OCI-LY3 (cell line): ENCODE data around the gene RNASE4.
"Not testable (repeated sequence)": the region's sequence is repeated elsewhere in the genome, so short reads cannot be mapped to it uniquely, and the experiment has no call there.

Source experiments
- H2AFZ ChIP-seq: fragments of 200-600, 300-600 bp; shearing (Covaris generic); 2 replicates; pipeline ENCODE4 v1.6.0; 2014; ENCODE audit warnings: antibody characterized with exemption, low read depth, low read length
- H3K27ac ChIP-seq: fragments of 200-600, 300-600 bp; sonication (generic); 2 replicates; pipeline ENCODE4 v1.5.1; 2014; ENCODE audit warnings: mild to moderate bottlenecking, low read length, moderate library complexity, mixed read lengths
- H3K27me3 ChIP-seq: fragments of 200-600, 300-600 bp; sonication (generic); 2 replicates; pipeline ENCODE4 v1.6.1; 2014; ENCODE audit warnings: low read depth, low read length, mixed read lengths
- H3K36me3 ChIP-seq: fragments of 200-600, 300-600 bp; sonication (generic); replicated peaks from 2 replicates; pipeline ENCODE3; 2014; ENCODE audit warnings: low read depth, low read length, mixed read lengths
- H3K4me1 ChIP-seq: fragments of 300-600, 200-600 bp; sonication (generic); 2 replicates; pipeline ENCODE4 v1.6.1; 2014; ENCODE audit warnings: low read length, mixed read lengths
- H3K4me2 ChIP-seq: fragments of 200-600, 300-600 bp; sonication (generic); 2 replicates; pipeline ENCODE4 v1.6.1; 2014; ENCODE audit warnings: low read length, mixed read lengths
- H3K4me3 ChIP-seq: fragments of 300-600, 200-600 bp; sonication (generic); 2 replicates; pipeline ENCODE4 v1.5.1; 2014; ENCODE audit warnings: antibody characterized with exemption, mild to moderate bottlenecking, low read length, moderate library complexity
- H3K79me2 ChIP-seq: fragments of 300-600, 200-600 bp; shearing (Covaris generic); 2 replicates; pipeline ENCODE4 v1.6.1; 2014; ENCODE audit warnings: mild to moderate bottlenecking, low read length, mixed read lengths
- H3K9ac ChIP-seq: fragments of 300-600, 200-600 bp; shearing (Covaris generic); 2 replicates; pipeline ENCODE4 v1.6.0; 2014; ENCODE audit warnings: mild to moderate bottlenecking, low read length, moderate library complexity
- H3K9me3 ChIP-seq: fragments of 200-600, 300-600 bp; shearing (Covaris generic); 2 replicates; pipeline ENCODE4 v1.6.1; 2014; ENCODE audit warnings: low read length, mixed read lengths; ENCODE audit not compliant: insufficient read depth
- H4K20me1 ChIP-seq: fragments of 200-600, 300-600 bp; sonication (generic); 2 replicates; pipeline ENCODE4 v1.6.1; 2016; ENCODE audit warnings: low read length, mixed read lengths; ENCODE audit not compliant: insufficient read depth
- EZH2phosphoT487 ChIP-seq: fragments of 200-600 bp; shearing (Covaris generic); IDR thresholded peaks from 2 replicates; pipeline ENCODE4 v1.6.1; 2018; ENCODE audit warnings: antibody characterized with exemption, mixed run types, low read depth
- TF ChIP-seq, protein P1 (sequence below): fragments of 200-600, 300-600 bp; sonication (generic); IDR thresholded peaks from 2 replicates; pipeline ENCODE4 v1.5.1; 2014; ENCODE audit warnings: antibody characterized with exemption, low read length, low read depth

Gene RNASE4

DNA sequence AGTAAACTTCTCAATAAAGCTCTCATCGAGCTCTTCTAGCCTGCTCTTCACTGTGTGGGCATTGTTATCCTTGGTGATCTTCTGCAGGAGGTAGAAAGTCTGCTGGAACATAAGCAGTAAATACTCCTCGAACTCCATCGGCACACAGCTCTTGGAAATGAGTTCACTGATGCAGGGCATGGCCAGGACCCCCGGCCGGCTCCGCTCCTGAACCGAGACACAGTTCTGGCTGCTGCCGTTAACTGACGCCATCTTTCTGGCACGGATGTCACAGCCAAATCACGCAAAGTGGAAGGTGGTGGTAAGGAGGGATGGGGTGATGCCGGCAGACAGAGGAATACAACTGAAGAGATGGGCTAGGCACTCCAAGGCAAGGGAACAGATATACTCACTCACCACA is 37.7 kb downstream of the RNASE4 start:
- no peaks in the 10 kb centered on the region for H3K79me2 ChIP-seq
- peaks cover 58% of the 10 kb centered on the region for H3K4me1 ChIP-seq
- TF ChIP-seq EZH2phosphoT487: no peak
- H3K4me2 ChIP-seq: no peak overlapping the region
- no peak overlapping the region for H3K9ac ChIP-seq
- peaks cover 9% of the 10 kb centered on the region; the same call in 1 of the 2 replicates for H3K27me3 ChIP-seq
- H3K9me3 ChIP-seq: peaks cover 4% of the 10 kb centered on the region; the same call in 1 of the 2 replicates
- H4K20me1 ChIP-seq: no peaks in the 10 kb centered on the region
- no peak overlapping the region for H3K4me3 ChIP-seq
- H2AFZ ChIP-seq: no peak overlapping the region
- H3K27ac ChIP-seq: no peak overlapping the region
- H3K36me3 ChIP-seq: peaks cover 3% of the 10 kb centered on the region

DNA sequence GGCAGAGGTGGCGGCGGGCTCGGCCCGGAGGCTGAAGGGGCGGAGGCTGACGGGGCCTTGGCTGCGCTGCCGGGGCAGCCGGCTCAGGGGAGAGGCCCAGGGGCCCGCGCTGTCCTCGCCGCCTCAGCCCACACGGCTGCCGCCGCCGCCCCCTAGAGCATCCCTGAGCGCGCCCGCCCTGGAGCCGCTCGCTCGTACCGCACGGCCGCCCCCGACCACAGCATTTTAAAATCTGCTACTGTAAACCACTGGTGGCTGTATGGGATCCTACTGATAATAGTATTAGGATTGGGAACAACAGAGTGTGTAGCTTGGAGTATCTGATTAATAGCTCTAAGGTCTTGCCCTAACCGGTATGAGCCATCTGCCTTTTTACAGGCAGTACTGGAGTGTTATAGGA is 39.1 kb downstream of the RNASE4 start:
- Histone ChIP-seq H3K36me3 (peaks cover 3% of the 10 kb centered on the region), H3K27ac (no peak overlapping the region), H4K20me1 (no peaks in the 10 kb centered on the region), H2AFZ (peak overlapping the region; percentile 86), H3K4me1 (peaks cover 60% of the 10 kb centered on the region), H3K9ac (peak overlapping the region; percentile 57), H3K4me3 (peak overlapping the region; percentile 83), H3K9me3 (peaks cover 4% of the 10 kb centered on the region; the same call in 1 of the 2 replicates), H3K4me2 (peak overlapping the region; percentile 97), H3K27me3 (peaks cover 9% of the 10 kb centered on the region; the same call in 1 of the 2 replicates), H3K79me2 (no peaks in the 10 kb centered on the region)
- no peak for TF ChIP-seq EZH2phosphoT487
- TF ChIP-seq, protein P1, sequence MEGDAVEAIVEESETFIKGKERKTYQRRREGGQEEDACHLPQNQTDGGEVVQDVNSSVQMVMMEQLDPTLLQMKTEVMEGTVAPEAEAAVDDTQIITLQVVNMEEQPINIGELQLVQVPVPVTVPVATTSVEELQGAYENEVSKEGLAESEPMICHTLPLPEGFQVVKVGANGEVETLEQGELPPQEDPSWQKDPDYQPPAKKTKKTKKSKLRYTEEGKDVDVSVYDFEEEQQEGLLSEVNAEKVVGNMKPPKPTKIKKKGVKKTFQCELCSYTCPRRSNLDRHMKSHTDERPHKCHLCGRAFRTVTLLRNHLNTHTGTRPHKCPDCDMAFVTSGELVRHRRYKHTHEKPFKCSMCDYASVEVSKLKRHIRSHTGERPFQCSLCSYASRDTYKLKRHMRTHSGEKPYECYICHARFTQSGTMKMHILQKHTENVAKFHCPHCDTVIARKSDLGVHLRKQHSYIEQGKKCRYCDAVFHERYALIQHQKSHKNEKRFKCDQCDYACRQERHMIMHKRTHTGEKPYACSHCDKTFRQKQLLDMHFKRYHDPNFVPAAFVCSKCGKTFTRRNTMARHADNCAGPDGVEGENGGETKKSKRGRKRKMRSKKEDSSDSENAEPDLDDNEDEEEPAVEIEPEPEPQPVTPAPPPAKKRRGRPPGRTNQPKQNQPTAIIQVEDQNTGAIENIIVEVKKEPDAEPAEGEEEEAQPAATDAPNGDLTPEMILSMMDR: no peak

DNA sequence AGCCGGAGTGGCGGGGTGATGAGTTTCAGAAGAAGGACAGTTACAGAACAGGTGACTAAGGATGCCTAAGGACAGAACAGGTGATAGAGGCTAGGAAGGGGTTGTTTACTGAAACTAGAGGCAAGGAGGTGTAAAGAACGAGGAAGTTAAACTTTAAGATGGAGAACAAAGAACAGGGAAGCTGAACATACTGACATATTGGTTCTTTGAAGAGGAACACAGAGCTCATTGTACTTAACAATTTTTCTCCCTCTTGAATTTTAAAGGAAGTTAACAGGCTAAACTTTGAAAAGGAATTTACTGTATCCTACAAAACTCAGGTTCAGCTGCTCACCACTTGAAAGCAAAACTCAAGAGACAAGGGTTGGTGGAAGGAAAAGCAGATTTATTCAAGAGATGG is 41.8 kb downstream of the RNASE4 start:
- H4K20me1 ChIP-seq, H3K27me3 ChIP-seq, H3K36me3 ChIP-seq, H3K9me3 ChIP-seq, H3K79me2 ChIP-seq, H3K9ac ChIP-seq: not testable (repeated sequence)
- H2AFZ ChIP-seq: peak overlapping the region; percentile 39; the same call in 1 of the 2 replicates
- H3K4me1 ChIP-seq: peaks cover 42% of the 10 kb centered on the region
- H3K4me2 ChIP-seq: peak overlapping the region; percentile 49
- H3K4me3 ChIP-seq: peak overlapping the region; percentile 34
- peak overlapping the region; percentile 13; the same call in 1 of the 2 replicates for H3K27ac ChIP-seq

DNA sequence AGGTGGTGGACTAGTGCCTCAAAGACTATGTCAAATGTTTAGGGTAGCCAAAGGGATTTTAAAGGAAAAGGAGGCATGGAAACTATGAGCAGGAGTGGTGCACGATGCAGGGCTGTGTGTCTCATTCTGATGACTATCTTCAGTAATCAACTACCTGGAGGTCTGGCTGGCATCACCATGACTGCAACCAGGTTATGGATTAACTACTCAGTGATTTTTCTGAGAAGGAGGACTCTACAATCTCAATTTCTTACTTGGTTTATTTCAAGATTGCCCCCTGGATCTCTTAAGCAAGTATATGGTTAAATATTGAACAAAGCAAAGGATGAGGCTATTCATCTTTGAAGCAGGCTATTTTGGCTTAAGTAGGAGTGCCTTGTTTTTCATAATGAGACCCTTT is 42.2 kb downstream of the RNASE4 start:
- H4K20me1 ChIP-seq: no peaks in the 10 kb centered on the region
- H3K4me1 ChIP-seq: peaks cover 42% of the 10 kb centered on the region
- no peaks in the 10 kb centered on the region for H3K79me2 ChIP-seq
- H3K36me3 ChIP-seq: no peaks in the 10 kb centered on the region
- H3K9ac ChIP-seq: no peak overlapping the region
- H3K27ac ChIP-seq: peak overlapping the region; percentile 13; the same call in 1 of the 2 replicates
- no peak for TF ChIP-seq EZH2phosphoT487
- TF ChIP-seq, protein P1: no peak
- H2AFZ ChIP-seq: peak overlapping the region; percentile 39; the same call in 1 of the 2 replicates
- H3K4me2 ChIP-seq: peak overlapping the region; percentile 49
- H3K9me3 ChIP-seq: no peaks in the 10 kb centered on the region
- peaks cover 9% of the 10 kb centered on the region; the same call in 1 of the 2 replicates for H3K27me3 ChIP-seq
- peak overlapping the region; percentile 34; the same call in 1 of the 2 replicates for H3K4me3 ChIP-seq

DNA sequence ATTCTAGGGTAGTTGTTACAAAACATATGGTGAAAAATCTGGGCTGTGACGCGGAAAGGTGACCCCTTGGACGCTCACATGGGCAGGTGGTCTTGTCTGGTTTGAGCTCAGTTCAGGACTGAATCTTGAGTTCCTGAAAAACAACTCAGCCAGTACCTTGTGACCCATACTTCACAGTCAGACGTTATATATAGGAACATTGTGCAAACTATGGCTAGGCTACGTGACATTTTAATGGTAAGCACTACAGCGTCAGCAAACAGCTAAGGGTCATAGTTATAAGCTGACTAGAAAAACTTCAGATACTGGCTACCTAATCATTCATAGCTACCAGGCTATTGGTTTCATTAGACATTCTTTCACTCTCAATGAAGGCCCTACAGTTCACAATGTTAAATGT is 46.5 kb downstream of the RNASE4 start:
- Histone ChIP-seq H3K27ac (no peak overlapping the region), H3K27me3 (no peaks in the 10 kb centered on the region), H3K4me1 (peaks cover 31% of the 10 kb centered on the region), H2AFZ (no peak overlapping the region), H3K4me3 (no peak overlapping the region), H3K9me3 (no peaks in the 10 kb centered on the region), H4K20me1 (no peaks in the 10 kb centered on the region), H3K9ac (no peak overlapping the region), H3K79me2 (no peaks in the 10 kb centered on the region), H3K36me3 (no peaks in the 10 kb centered on the region), H3K4me2 (no peak overlapping the region)
- TF ChIP-seq, protein P1: no peak
- TF ChIP-seq EZH2phosphoT487: no peak
